DOHH2 (cell line): Measurements from ENCODE around the gene HSPG2.

ENCODE experiments used
- H3F3A ChIP-seq: fragments of 200-600 bp; sonication (generic), shearing (Covaris generic); 2 replicates; pipeline ENCODE4 v1.6.0; 2016; ENCODE audit warnings: antibody characterized with exemption, mild to moderate bottlenecking; ENCODE audit not compliant: control insufficient read depth, insufficient read depth
- H3K27ac ChIP-seq: fragments of 200-600 bp; sonication (generic); 2 replicates; pipeline ENCODE4 v1.5.1; 2014; ENCODE audit warnings: low read depth, mild to moderate bottlenecking, low read length, moderate library complexity
- H3K27me3 ChIP-seq: fragments of 200-600 bp; sonication (generic); 2 replicates; pipeline ENCODE4 v1.6.1; 2014; ENCODE audit warnings: mild to moderate bottlenecking, low read length, mixed read lengths; ENCODE audit not compliant: control insufficient read depth
- H3K36me3 ChIP-seq: fragments of 200-600 bp; sonication (generic); 2 replicates; pipeline ENCODE4 v1.6.1; 2014; ENCODE audit warnings: mild to moderate bottlenecking, low read length, moderate library complexity, mixed read lengths; ENCODE audit not compliant: control insufficient read depth
- H3K4me1 ChIP-seq: fragments of 200-600 bp; sonication (generic); 2 replicates; pipeline ENCODE4 v1.6.1; 2014; ENCODE audit warnings: mild to moderate bottlenecking, low read length, mixed read lengths; ENCODE audit not compliant: control insufficient read depth
- H3K4me2 ChIP-seq: fragments of 200-600 bp; sonication (generic); 2 replicates; pipeline ENCODE4 v1.6.0; 2014; ENCODE audit warnings: mild to moderate bottlenecking, low read length, moderate library complexity
- H3K4me3 ChIP-seq: fragments of 200-600 bp; sonication (generic); 2 replicates; pipeline ENCODE4 v1.5.1; 2014; ENCODE audit warnings: mild to moderate bottlenecking, low read length, mixed read lengths
- H3K79me2 ChIP-seq: fragments of 200-600 bp; sonication (generic); 2 replicates; pipeline ENCODE4 v1.6.1; 2014; ENCODE audit warnings: mild to moderate bottlenecking, low read length, mixed read lengths; ENCODE audit not compliant: control insufficient read depth
- H3K9me2 ChIP-seq: fragments of 200-600 bp; sonication (generic); replicated peaks from 2 replicates; pipeline ENCODE4 v1.6.1; 2014; ENCODE audit warnings: mild to moderate bottlenecking, low read length, mixed read lengths; ENCODE audit not compliant: control insufficient read depth
- H3K9me3 ChIP-seq: fragments of 200-600 bp; sonication (generic); 2 replicates; pipeline ENCODE4 v1.6.1; 2014; ENCODE audit warnings: antibody characterized with exemption, low read length, mixed read lengths; ENCODE audit not compliant: control insufficient read depth, insufficient read depth
- H4K20me1 ChIP-seq: fragments of 200-600 bp; sonication (generic); 2 replicates; pipeline ENCODE4 v1.6.0; 2014; ENCODE audit warnings: low read depth, mild to moderate bottlenecking, antibody characterized with exemption, low read length, moderate library complexity; ENCODE audit not compliant: control insufficient read depth, insufficient read depth
- EZH2phosphoT487 ChIP-seq: fragments of 200-600 bp; sonication (generic); IDR thresholded peaks from 2 replicates; pipeline ENCODE4 v1.6.1; 2017; ENCODE audit warnings: borderline replicate concordance, mild to moderate bottlenecking, antibody characterized with exemption, low read length, moderate library complexity, mixed read lengths
- TF ChIP-seq, protein P1 (sequence below): fragments of 200-600 bp; sonication (generic); IDR thresholded peaks from one replicate; pipeline ENCODE4 v1.5.1; 2014; ENCODE audit warnings: antibody characterized with exemption, mild to moderate bottlenecking, low read depth, low read length; ENCODE audit not compliant: poor library complexity, severe bottlenecking

HSPG2 gene

DNA sequence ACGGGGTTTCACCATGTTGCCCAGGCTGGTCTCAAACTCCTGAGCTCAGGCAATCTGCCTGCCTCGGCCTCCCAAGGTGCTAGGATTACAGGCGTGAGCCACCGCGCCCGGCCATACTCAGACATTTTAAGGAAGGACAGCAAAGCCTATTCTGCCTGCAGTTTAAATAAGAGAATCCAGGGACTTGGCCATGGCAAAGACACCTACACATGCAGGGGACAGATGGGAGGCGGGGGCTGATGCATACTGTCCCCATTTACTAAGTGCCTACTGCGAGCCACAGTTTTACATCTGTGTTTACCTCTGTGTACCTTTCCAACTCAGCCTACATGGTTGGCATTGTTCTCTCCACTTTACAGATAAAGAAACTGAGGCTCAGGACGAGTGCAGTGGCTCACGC lies 99.6 kb downstream of the HSPG2 start:
- Histone ChIP-seq H3K4me3 (no peak overlapping the region), H3K9me3 (no peaks in the 10 kb centered on the region), H3K4me2 (no peak overlapping the region), H3K27me3 (no peaks in the 10 kb centered on the region), H3F3A (no peaks in the 10 kb centered on the region), H4K20me1 (no peaks in the 10 kb centered on the region), H3K36me3 (no peaks in the 10 kb centered on the region), H3K4me1 (no peaks in the 10 kb centered on the region), H3K79me2 (no peaks in the 10 kb centered on the region), H3K27ac (no peak overlapping the region), H3K9me2 (no peaks in the 10 kb centered on the region)
- TF ChIP-seq, protein P1, sequence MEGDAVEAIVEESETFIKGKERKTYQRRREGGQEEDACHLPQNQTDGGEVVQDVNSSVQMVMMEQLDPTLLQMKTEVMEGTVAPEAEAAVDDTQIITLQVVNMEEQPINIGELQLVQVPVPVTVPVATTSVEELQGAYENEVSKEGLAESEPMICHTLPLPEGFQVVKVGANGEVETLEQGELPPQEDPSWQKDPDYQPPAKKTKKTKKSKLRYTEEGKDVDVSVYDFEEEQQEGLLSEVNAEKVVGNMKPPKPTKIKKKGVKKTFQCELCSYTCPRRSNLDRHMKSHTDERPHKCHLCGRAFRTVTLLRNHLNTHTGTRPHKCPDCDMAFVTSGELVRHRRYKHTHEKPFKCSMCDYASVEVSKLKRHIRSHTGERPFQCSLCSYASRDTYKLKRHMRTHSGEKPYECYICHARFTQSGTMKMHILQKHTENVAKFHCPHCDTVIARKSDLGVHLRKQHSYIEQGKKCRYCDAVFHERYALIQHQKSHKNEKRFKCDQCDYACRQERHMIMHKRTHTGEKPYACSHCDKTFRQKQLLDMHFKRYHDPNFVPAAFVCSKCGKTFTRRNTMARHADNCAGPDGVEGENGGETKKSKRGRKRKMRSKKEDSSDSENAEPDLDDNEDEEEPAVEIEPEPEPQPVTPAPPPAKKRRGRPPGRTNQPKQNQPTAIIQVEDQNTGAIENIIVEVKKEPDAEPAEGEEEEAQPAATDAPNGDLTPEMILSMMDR = no peak
- no peak for TF ChIP-seq EZH2phosphoT487

DNA sequence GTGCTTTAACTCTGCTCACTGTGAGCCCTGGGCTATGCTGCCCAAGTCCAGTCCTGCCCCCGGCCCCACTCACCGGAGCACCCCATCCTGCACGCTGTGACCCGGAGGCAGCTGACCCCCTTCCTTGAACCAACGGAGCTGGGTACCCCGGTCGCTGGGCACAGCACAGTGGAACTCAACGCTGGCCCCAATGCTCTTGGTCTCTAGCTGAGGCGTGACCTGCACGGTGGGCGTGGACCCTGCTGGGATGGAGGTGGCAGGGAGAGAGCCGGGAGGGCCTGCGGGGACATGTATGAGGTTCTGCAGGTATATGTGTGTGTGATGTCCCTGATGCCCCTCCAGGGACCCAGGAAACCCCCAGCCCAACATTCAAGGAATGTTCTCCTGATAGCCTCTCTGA lies 100.4 kb downstream of the HSPG2 start:
- no peaks in the 10 kb centered on the region for H3K36me3 ChIP-seq

DNA sequence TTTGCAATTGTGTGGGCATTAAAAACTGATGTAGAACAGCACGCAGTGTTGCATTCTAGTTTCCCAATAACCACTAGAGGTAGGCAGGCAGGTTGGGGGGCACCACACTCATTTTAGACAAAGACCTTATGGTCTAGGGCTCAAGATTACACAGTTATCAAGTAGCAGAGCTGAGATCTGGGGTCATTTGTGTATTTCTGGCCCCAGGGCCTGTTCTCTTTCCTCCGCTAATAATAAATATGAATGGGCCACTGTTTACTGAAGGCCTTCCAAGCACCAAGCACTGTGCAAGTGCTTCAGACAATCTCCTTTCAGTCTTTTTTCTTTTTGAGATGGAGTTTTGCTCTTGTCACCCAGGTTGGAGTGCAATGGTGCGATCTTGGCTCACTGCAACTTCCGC lies 101.1 kb downstream of the HSPG2 start:
- Histone ChIP-seq H3F3A (no peaks in the 10 kb centered on the region), H3K4me2 (no peak overlapping the region), H3K27ac (no peak overlapping the region), H4K20me1 (no peaks in the 10 kb centered on the region), H3K4me1 (no peaks in the 10 kb centered on the region), H3K27me3 (no peaks in the 10 kb centered on the region), H3K9me3 (no peaks in the 10 kb centered on the region), H3K36me3 (no peaks in the 10 kb centered on the region), H3K79me2 (no peaks in the 10 kb centered on the region), H3K4me3 (no peak overlapping the region), H3K9me2 (no peaks in the 10 kb centered on the region)
- TF ChIP-seq, protein P1 = no peak
- no peak for TF ChIP-seq EZH2phosphoT487

More for the DNA sequence above, 100.4 kb downstream of the HSPG2 start:
- Histone ChIP-seq H3F3A (no peaks in the 10 kb centered on the region), H3K9me3 (no peaks in the 10 kb centered on the region), H3K79me2 (no peaks in the 10 kb centered on the region), H3K9me2 (no peaks in the 10 kb centered on the region), H3K27me3 (no peaks in the 10 kb centered on the region), H3K4me1 (no peaks in the 10 kb centered on the region), H3K4me3 (no peak overlapping the region), H3K27ac (no peak overlapping the region), H4K20me1 (no peaks in the 10 kb centered on the region), H3K4me2 (no peak overlapping the region)
- TF ChIP-seq, protein P1 = no peak
- TF ChIP-seq EZH2phosphoT487 = no peak

DNA sequence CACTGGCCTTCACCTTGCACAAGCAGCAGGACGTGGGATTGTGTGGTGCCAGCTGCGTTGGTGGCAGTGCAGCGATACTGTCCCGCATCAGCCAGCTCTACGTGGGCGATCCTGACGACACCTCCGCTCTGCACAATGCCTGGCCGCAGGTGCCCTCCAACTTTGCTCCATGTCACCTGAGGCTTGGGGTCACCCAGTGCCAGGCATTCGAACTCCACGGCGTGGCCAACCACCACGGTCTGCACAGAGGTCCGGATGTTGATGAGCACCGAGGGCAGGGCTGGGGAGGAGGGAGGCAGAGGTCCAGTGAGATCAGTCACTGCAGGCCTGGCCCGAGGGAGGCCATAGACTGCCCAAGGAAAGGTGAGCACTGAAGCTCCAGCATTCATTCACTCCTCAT lies 102.4 kb downstream of the HSPG2 start:
- H3K9me3 ChIP-seq = no peaks in the 10 kb centered on the region
- H3F3A ChIP-seq = no peaks in the 10 kb centered on the region
- H3K4me1 ChIP-seq = no peaks in the 10 kb centered on the region
- H4K20me1 ChIP-seq = no peaks in the 10 kb centered on the region
- no peak overlapping the region for H3K4me3 ChIP-seq
- H3K9me2 ChIP-seq = no peaks in the 10 kb centered on the region
- H3K27ac ChIP-seq = no peak overlapping the region
- no peak overlapping the region for H3K4me2 ChIP-seq
- no peaks in the 10 kb centered on the region for H3K27me3 ChIP-seq
- no peaks in the 10 kb centered on the region for H3K79me2 ChIP-seq
- H3K36me3 ChIP-seq = no peaks in the 10 kb centered on the region
- no peak for TF ChIP-seq EZH2phosphoT487
- TF ChIP-seq, protein P1 = no peak
